GM12878 (cell line): ENCODE results near the gene IFI44L. TPM values are rescaled to one million over a fixed set of nuclear protein-coding genes. Genes with fewer than 3 reads are reported as not detected.

ENCODE experiments used
- ATAC-seq: fragments of 200-7000 bp; cut with Tn5 transposase; 3 replicates; pipeline ENCODE4 v1.9.1; 2020; ENCODE audit warnings: mild to moderate bottlenecking, moderate library complexity
- BruUV-seq: library from RNA; stranded (reverse); fragments of 400-500 nt; replicated peaks from 2 replicates; lab custom pipeline; 2021; lab: Mats Ljungman, UMichigan
- CTCF ChIA-PET: fragments of 300-600 bp; sonication (Branson Sonifier 250); formaldehyde crosslinking; extraction: SDS; loops from one replicate; lab custom pipeline; 2021; ENCODE audit warnings: inconsistent platforms; lab: Yijun Ruan, JAX
- POLR2A ChIA-PET: fragments of 350-600 bp; formaldehyde crosslinking; extraction: SDS; loops from one replicate; lab custom pipeline; 2021; ENCODE audit warnings: inconsistent platforms; lab: Charles Lee
- RAD21 ChIA-PET: fragments of 300-600 bp; sonication (Branson Sonifier 250); formaldehyde crosslinking; loops from one replicate; lab custom pipeline; 2023; ENCODE audit warnings: antibody characterized with exemption; ENCODE audit not compliant: unreplicated experiment; lab: Charles Lee
- SMC1A ChIA-PET: fragments of 300-600 bp; sonication (Branson Sonifier 250); formaldehyde crosslinking; loops from one replicate; lab custom pipeline; 2023; ENCODE audit not compliant: unreplicated experiment, uncharacterized antibody; lab: Charles Lee
- DNase-seq: peaks from one replicate; pipeline ENCODE4 v3.0.0-alpha.2; 2011; ENCODE audit warnings: low read depth, low spot score
- FAIRE-seq: peaks from 3 replicates; lab custom pipeline; 2011; peaks lifted over from hg19 to GRCh38; lab: Jason Lieb, UNC
- H2AFZ ChIP-seq: 2 replicates; pipeline ENCODE4 v1.6.0; 2011; ENCODE audit warnings: low read depth, low read length, control low read depth; ENCODE audit not compliant: control insufficient read depth
- H3K27ac ChIP-seq: 2 replicates; pipeline ENCODE4 v1.5.1; 2011; ENCODE audit warnings: control low read depth; ENCODE audit not compliant: control insufficient read depth, insufficient read depth
- H3K27me3 ChIP-seq, 2 experiments: replicated peaks in 1 of 2; 2 replicates each; pipeline versions ENCODE4 v1.6.0 to v1.6.1; 2011; ENCODE audit warnings: low read length in 1 of 2; ENCODE audit not compliant: control insufficient read depth in 2 of 2, insufficient read depth in 2 of 2
- H3K36me3 ChIP-seq, 2 experiments: 2 replicates each; pipeline ENCODE4 v1.5.1; 2011; ENCODE audit warnings: low read length in 1 of 2; ENCODE audit not compliant: control insufficient read depth in 2 of 2, insufficient read depth in 2 of 2
- H3K4me1 ChIP-seq: 2 replicates; pipeline ENCODE4 v1.6.1; 2011; ENCODE audit warnings: mild to moderate bottlenecking, low read length, moderate library complexity, mixed read lengths; ENCODE audit not compliant: control insufficient read depth, insufficient read depth
- H3K4me2 ChIP-seq: 2 replicates; pipeline ENCODE4 v1.6.0; 2011; ENCODE audit warnings: control low read depth; ENCODE audit not compliant: control insufficient read depth, insufficient read depth
- H3K4me3 ChIP-seq: fragments of 200-600 bp; sonication (generic); 2 replicates; pipeline ENCODE4 v1.5.1; 2016
- H3K79me2 ChIP-seq: 2 replicates; pipeline ENCODE4 v1.6.0; 2011; ENCODE audit warnings: low read length; ENCODE audit not compliant: control insufficient read depth, insufficient read depth
- H3K9ac ChIP-seq: 2 replicates; pipeline ENCODE4 v1.8.0; 2011; ENCODE audit warnings: low read length, control low read depth, mixed read lengths; ENCODE audit not compliant: control insufficient read depth, insufficient read depth
- H3K9me3 ChIP-seq: replicated peaks from 3 replicates; pipeline ENCODE4 v1.5.1; 2011; ENCODE audit warnings: mild to moderate bottlenecking, low read length; ENCODE audit not compliant: control insufficient read depth, insufficient read depth
- H4K20me1 ChIP-seq: 2 replicates; pipeline ENCODE4 v1.6.0; 2011; ENCODE audit not compliant: control insufficient read depth, insufficient read depth
- ASH2L ChIP-seq: fragments of 300-600, 200-600 bp; sonication (generic); IDR thresholded peaks from 2 replicates; pipeline ENCODE4 v1.6.1; 2017; ENCODE audit warnings: low read depth, mild to moderate bottlenecking, borderline replicate concordance
- DPF2 ChIP-seq: fragments of 450-650 bp; IDR thresholded peaks from 2 replicates; pipeline ENCODE4 v1.6.1; 2017; ENCODE audit warnings: mild to moderate bottlenecking
- MTA2 ChIP-seq: fragments of 450-650 bp; IDR thresholded peaks from 2 replicates; pipeline ENCODE4 v1.6.1; 2016; ENCODE audit warnings: low read depth, mild to moderate bottlenecking, moderate library complexity
- POLR2A ChIP-seq: IDR thresholded peaks from 2 replicates; pipeline ENCODE4 v1.6.1; 2011; ENCODE audit warnings: low read depth, mild to moderate bottlenecking, low read length
- POLR2AphosphoS5 ChIP-seq: IDR thresholded peaks from 2 replicates; pipeline ENCODE4 v1.6.1; 2011; ENCODE audit warnings: mild to moderate bottlenecking, low read length, inconsistent platforms
- RUNX3 ChIP-seq: IDR thresholded peaks from 2 replicates; pipeline ENCODE4 v1.6.1; 2012; ENCODE audit warnings: low read length, inconsistent platforms
- SIX5 ChIP-seq: IDR thresholded peaks from 2 replicates; pipeline ENCODE4 v1.6.1; 2011; ENCODE audit warnings: mild to moderate bottlenecking, low read depth, low read length, moderate library complexity; ENCODE audit not compliant: severe bottlenecking
- WGBS: methylation state at CpG from one replicate; pipeline ENCODE4 v1.1.6; 2016; ENCODE audit warnings: low lambda C conversion rate; ENCODE audit not compliant: insufficient replicate concordance, insufficient coverage; ENCODE audit errors: missing lambda C conversion rate; 5-methylcytosine and 5-hydroxymethylcytosine counted together
- in situ Hi-C: fragments of 300-500 bp; cut with MboI; formaldehyde crosslinking; loops from 9 replicates; pipeline ENCODE4 v1.14.3; 2018; ENCODE audit warnings: mixed read lengths
- intact Hi-C: fragments of 100-400 bp; cut with micrococcal nuclease; formaldehyde crosslinking; loops from one replicate; pipeline ENCODE4 v1.14.2; 2022; ENCODE audit not compliant: unreplicated experiment
- polyA plus RNA-seq, 11 experiments: library from polyadenylated mRNA; depleted of rRNA in 4 of 11; unstranded in 6 of 11; stranded (reverse) in 5 of 11; fragments of >200 nt; fragmentation: Nextera tagmentation in 4 of 11; fragmentation: Illumina TruSeq in 1 of 11; extraction: Ambion mirVana in 4 of 11; extraction: Trizol in 1 of 11; gene quantifications; 1 replicate in 1 of 11; 2 replicates in 10 of 11; pipeline versions ENCODE4 v1.2.1 to v1.2.3, GENCODE V29; 2011 to 2016; ENCODE audit warnings: inconsistent platforms in 2 of 11, missing spikeins in 2 of 11, low read depth in 1 of 11
- total RNA-seq, 4 experiments: library from RNA; depleted of rRNA in 3 of 4; stranded (reverse); fragments of >200 nt in 3 of 4; fragmentation: Illumina TruSeq in 1 of 4; extraction: Trizol in 1 of 4; gene quantifications; 2 replicates each; pipeline versions ENCODE4 v1.2.1 to v1.2.3, GENCODE V29; 2013 to 2021
- TF ChIP-seq, protein P1 (sequence below): fragments of 450-650 bp; formaldehyde crosslinking; IDR thresholded peaks from 2 replicates; pipeline ENCODE4 v1.4.0; 2022; ENCODE audit warnings: mild to moderate bottlenecking, moderate library complexity
- TF ChIP-seq, protein P2 (sequence below): fragments of 450-650 bp; IDR thresholded peaks from 2 replicates; pipeline ENCODE4 v1.6.1; 2016; ENCODE audit warnings: mild to moderate bottlenecking
- TF ChIP-seq, protein P3 (sequence below): fragments of 450-650 bp; IDR thresholded peaks from 2 replicates; pipeline ENCODE4 v1.6.1; 2017; ENCODE audit warnings: low read depth, mild to moderate bottlenecking, moderate library complexity

IFI44L gene
- total and polyA plus RNA-seq, 10 of the 15 experiments (the other 5 are each of a cell fraction or from before 2014, with no cell fraction given): 58.0 to 371 (median 173) TPM

DNA sequence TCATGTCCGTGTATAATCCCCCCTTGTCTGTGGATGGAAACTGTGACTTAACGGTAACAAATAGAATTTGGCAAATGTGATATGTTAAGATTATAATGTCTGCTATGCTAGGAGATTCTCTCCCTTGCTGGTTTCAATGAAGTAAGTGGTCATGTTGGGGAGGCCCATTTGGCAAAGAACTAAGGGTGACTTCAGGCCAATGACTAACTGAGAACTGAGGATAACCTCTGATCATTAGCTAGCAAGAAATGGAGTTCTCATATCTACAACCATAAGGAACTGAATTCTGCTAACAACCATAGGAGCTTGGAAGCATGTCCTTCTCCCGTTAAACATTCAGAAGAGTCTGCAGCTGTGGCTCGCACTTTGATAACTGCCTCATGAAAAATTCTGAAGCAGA is 2.3 kb downstream of the IFI44L start:
- BruUV-seq: no TSS peak
- FAIRE-seq: no peak
- peak; percentile 42 for ATAC-seq

DNA sequence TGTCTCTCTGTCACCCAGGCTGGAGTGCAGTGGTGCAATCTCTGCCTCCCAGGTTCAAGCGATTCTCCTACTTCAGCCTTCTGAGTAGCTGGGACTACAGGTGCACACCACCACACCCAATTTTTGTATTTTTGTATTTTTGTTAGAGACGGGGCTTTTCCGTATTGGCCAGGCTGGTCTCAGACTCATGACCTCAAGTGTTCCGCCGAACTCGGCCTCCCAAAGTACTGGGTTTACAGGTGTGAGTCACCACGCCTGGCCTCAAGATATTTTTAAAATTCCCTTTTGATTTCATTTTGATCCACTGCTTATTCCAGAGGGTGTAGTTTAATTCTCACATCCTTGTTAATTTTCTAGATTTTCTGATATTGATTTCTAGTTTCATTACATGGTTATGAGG is 3.8 kb downstream of the IFI44L start:
- BruUV-seq: no TSS peak
- peak overlapping the region; percentile 74 for H3K27ac ChIP-seq
- no peaks in the 10 kb centered on the region for H3K27me3 ChIP-seq
- H3K9me3 ChIP-seq: no peaks in the 10 kb centered on the region; the same call in 2 of the 3 replicates
- H4K20me1 ChIP-seq: 0 out of 2 replicates have a peak, but pooled peaks cover 2% of the 10 kb centered on the region
- RAD21 ChIA-PET: interaction anchor here (0.7 to 2.6 kb wide), 6 partner anchors 8 to 619 kb away, joined by 3 to 18 read pairs (median 4); partner anchors contain the start of gene IFI44
- CTCF ChIA-PET: interaction anchor here (2.4 kb wide), 1 partner anchor 26 kb away, joined by 7 read pairs; the partner anchor contains the start of gene IFI44
- no peak for FAIRE-seq
- intact Hi-C loops: loop anchor here (1.0 to 5.0 kb wide), 3 partner anchors 28 to 942 kb away; partner anchors contain the start of gene ZZZ3
- peaks cover 15% of the 10 kb centered on the region for H3K4me1 ChIP-seq
- 75% methylated on average over 7 of the region's 7 CpGs for WGBS
- peak overlapping the region; percentile 78 for H3K9ac ChIP-seq
- peak overlapping the region; percentile 77 for H3K4me3 ChIP-seq
- in situ Hi-C loops: loop anchor here (5.0 kb wide), 1 partner anchor 33 kb away; no protein-coding TSS in a partner anchor
- H3K36me3 ChIP-seq: peaks cover 0 to 16% of the 10 kb centered on the region in 2 experiments; a peak in 2 of 4 replicates
- peak overlapping the region; percentile 62 for H3K4me2 ChIP-seq
- SMC1A ChIA-PET: interaction anchor here (0.7 to 2.9 kb wide), 5 partner anchors 25 to 619 kb away, joined by 3 to 22 read pairs (median 4); partner anchors contain the start of genes DNAJB4 and IFI44
- POLR2A ChIA-PET: interaction anchor here (0.5 to 2.6 kb wide), 5 partner anchors 26 to 651 kb away, joined by 3 to 20 read pairs (median 8); partner anchors contain the start of gene IFI44
- H2AFZ ChIP-seq: no peak overlapping the region
- DNase-seq: no peak
- ATAC-seq: peak; percentile 26
- H3K79me2 ChIP-seq: peaks cover 96% of the 10 kb centered on the region
- TF ChIP-seq, protein P1, sequence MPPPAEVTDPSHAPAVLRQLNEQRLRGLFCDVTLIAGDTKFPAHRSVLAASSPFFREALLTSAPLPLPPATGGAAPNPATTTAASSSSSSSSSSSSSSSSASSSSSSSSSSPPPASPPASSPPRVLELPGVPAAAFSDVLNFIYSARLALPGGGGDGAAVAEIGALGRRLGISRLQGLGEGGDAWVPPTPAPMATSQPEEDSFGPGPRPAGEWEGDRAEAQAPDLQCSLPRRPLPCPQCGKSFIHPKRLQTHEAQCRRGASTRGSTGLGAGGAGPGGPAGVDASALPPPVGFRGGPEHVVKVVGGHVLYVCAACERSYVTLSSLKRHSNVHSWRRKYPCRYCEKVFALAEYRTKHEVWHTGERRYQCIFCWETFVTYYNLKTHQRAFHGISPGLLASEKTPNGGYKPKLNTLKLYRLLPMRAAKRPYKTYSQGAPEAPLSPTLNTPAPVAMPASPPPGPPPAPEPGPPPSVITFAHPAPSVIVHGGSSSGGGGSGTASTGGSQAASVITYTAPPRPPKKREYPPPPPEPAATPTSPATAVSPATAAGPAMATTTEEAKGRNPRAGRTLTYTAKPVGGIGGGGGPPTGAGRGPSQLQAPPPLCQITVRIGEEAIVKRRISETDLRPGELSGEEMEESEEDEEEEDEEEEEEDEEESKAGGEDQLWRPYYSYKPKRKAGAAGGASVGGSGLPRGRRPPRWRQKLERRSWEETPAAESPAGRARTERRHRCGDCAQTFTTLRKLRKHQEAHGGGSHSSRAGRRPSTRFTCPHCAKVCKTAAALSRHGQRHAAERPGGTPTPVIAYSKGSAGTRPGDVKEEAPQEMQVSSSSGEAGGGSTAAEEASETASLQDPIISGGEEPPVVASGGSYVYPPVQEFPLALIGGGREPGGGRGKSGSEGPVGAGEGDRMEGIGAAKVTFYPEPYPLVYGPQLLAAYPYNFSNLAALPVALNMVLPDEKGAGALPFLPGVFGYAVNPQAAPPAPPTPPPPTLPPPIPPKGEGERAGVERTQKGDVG (CRISPR knock-in tag): no peak
- no peak for TF ChIP-seq ASH2L
- TF ChIP-seq, protein P2, sequence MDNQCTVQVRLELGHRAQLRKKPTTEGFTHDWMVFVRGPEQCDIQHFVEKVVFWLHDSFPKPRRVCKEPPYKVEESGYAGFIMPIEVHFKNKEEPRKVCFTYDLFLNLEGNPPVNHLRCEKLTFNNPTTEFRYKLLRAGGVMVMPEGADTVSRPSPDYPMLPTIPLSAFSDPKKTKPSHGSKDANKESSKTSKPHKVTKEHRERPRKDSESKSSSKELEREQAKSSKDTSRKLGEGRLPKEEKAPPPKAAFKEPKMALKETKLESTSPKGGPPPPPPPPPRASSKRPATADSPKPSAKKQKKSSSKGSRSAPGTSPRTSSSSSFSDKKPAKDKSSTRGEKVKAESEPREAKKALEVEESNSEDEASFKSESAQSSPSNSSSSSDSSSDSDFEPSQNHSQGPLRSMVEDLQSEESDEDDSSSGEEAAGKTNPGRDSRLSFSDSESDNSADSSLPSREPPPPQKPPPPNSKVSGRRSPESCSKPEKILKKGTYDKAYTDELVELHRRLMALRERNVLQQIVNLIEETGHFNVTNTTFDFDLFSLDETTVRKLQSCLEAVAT: peak; percentile 73
- TF ChIP-seq, protein P3, sequence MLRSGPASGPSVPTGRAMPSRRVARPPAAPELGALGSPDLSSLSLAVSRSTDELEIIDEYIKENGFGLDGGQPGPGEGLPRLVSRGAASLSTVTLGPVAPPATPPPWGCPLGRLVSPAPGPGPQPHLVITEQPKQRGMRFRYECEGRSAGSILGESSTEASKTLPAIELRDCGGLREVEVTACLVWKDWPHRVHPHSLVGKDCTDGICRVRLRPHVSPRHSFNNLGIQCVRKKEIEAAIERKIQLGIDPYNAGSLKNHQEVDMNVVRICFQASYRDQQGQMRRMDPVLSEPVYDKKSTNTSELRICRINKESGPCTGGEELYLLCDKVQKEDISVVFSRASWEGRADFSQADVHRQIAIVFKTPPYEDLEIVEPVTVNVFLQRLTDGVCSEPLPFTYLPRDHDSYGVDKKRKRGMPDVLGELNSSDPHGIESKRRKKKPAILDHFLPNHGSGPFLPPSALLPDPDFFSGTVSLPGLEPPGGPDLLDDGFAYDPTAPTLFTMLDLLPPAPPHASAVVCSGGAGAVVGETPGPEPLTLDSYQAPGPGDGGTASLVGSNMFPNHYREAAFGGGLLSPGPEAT: 0 out of 2 replicates have a peak, but pooled peaks have one; percentile 14
- no peak for TF ChIP-seq MTA2

More for the DNA sequence above, 2.3 kb downstream of the IFI44L start:
- ChIA-PET SMC1A (interaction anchor here (1.0 to 2.9 kb wide), 12 partner anchors 10 to 647 kb away, joined by 3 to 22 read pairs (median 4); partner anchors contain the start of genes DNAJB4 and IFI44), CTCF (interaction anchor here (1.1 to 4.0 kb wide), 8 partner anchors 15 to 59 kb away, joined by 3 to 44 read pairs (median 5); partner anchors contain the start of gene IFI44), RAD21 (interaction anchor here (0.8 to 3.3 kb wide), 9 partner anchors 17 to 644 kb away, joined by 3 to 18 read pairs (median 5); partner anchors contain the start of genes DNAJB4 and IFI44), POLR2A (interaction anchor here (0.6 to 3.5 kb wide), 4 partner anchors 17 to 33 kb away, joined by 3 to 32 read pairs (median 18); partner anchors contain the start of gene IFI44)
- H3K79me2 ChIP-seq: peaks cover 86% of the 10 kb centered on the region
- 0 out of 4 replicates have a peak, but pooled peaks cover 0 to 2% of the 10 kb centered on the region in 2 experiments for H3K36me3 ChIP-seq
- no peak overlapping the region for H2AFZ ChIP-seq
- no peak for TF ChIP-seq SIX5
- TF ChIP-seq RUNX3: no peak
- TF ChIP-seq POLR2A: peak; percentile 39; the same call in 1 of the 2 replicates
- TF ChIP-seq DPF2: no peak
- TF ChIP-seq POLR2AphosphoS5: peak; percentile 74
- H3K9ac ChIP-seq: peak overlapping the region; percentile 78
- intact Hi-C loops (loop anchor here (1.0 to 5.0 kb wide), 3 partner anchors 9 to 940 kb away; partner anchors contain the start of gene ZZZ3), in situ Hi-C loops (loop anchor here (5.0 kb wide), 1 partner anchor 35 kb away; no protein-coding TSS in a partner anchor)
- WGBS: 0% methylated on average over 4 of the region's 4 CpGs
- H3K27ac ChIP-seq: peak overlapping the region; percentile 96
- no peak for DNase-seq
- H3K4me1 ChIP-seq: peaks cover 11% of the 10 kb centered on the region
- H3K9me3 ChIP-seq: no peaks in the 10 kb centered on the region
- H3K27me3 ChIP-seq: no peaks in the 10 kb centered on the region
- H3K4me2 ChIP-seq: peak overlapping the region; percentile 36
- 0 out of 2 replicates have a peak, but pooled peaks cover 2% of the 10 kb centered on the region for H4K20me1 ChIP-seq
- H3K4me3 ChIP-seq: peak overlapping the region; percentile 77
